B cell (primary cell): ENCODE measurements around the gene IGF2BP3. TPM values are rescaled to one million over a fixed set of nuclear protein-coding genes. Genes with fewer than 3 reads are reported as not detected.

Experiments used
- ATAC-seq: fragments of 200-7000 bp; cut with Tn5 transposase; one replicate; pipeline ENCODE4 v1.10.0; 2021; ENCODE audit warnings: low read depth, mild to moderate bottlenecking, moderate number of reproducible peaks, moderate library complexity
- CTCF ChIA-PET: fragments of 350-600 bp; sonication (Branson Sonifier 250); formaldehyde crosslinking; loops from one replicate; lab custom pipeline; 2021; ENCODE audit warnings: antibody characterized with exemption, inconsistent platforms; lab: Charles Lee
- POLR2A ChIA-PET: fragments of 350-600 bp; sonication (Branson Sonifier 250); formaldehyde crosslinking; loops from one replicate; lab custom pipeline; 2021; ENCODE audit warnings: antibody characterized with exemption; lab: Charles Lee
- DNase-seq: peaks from one replicate; pipeline ENCODE4 v3.0.0; 2013
- H2AFZ ChIP-seq: 2 replicates; pipeline ENCODE4 v1.6.1; 2012; ENCODE audit warnings: mild to moderate bottlenecking, low read depth, low read length; ENCODE audit not compliant: insufficient read depth, poor library complexity, severe bottlenecking
- H3K27ac ChIP-seq, 2 donors: 1 replicate in 1 of 2; 2 replicates in 1 of 2; pipeline ENCODE4 v1.5.1; 2012 to 2013; ENCODE audit warnings: low read length in 2 of 2, mild to moderate bottlenecking in 2 of 2, moderate library complexity in 1 of 2
- H3K27me3 ChIP-seq, 4 experiments: fragments of 200-600 bp in 1 of 4; sonication (generic) in 1 of 4; replicated peaks in 1 of 4; 1 replicate in 2 of 4; 2 replicates in 2 of 4; pipeline versions ENCODE4 v1.6.1 to v1.7.0; 2013 to 2016; ENCODE audit warnings: low read length in 3 of 4, mild to moderate bottlenecking in 2 of 4, mixed read lengths in 1 of 4, moderate library complexity in 1 of 4; ENCODE audit not compliant: insufficient read depth in 4 of 4, control insufficient read depth in 3 of 4; ENCODE audit errors: control extremely low read depth in 1 of 4
- H3K36me3 ChIP-seq, 2 experiments: replicated peaks in 1 of 2; 1 replicate in 1 of 2; 2 replicates in 1 of 2; pipeline versions ENCODE4 v1.6.1 to v1.7.1; 2013; ENCODE audit warnings: low read length in 1 of 2; ENCODE audit not compliant: insufficient read depth in 2 of 2, control insufficient read depth in 1 of 2; ENCODE audit errors: control extremely low read depth in 1 of 2, extremely low read depth in 1 of 2
- H3K4me1 ChIP-seq, 2 donors: fragments of 200-600 bp in 1 of 2; sonication (generic) in 1 of 2; 1 replicate in 1 of 2; 2 replicates in 1 of 2; pipeline versions ENCODE4 v1.5.1 to v1.6.1; 2013 to 2017; ENCODE audit warnings: low read length in 2 of 2; ENCODE audit not compliant: control insufficient read depth in 2 of 2, insufficient read depth in 2 of 2
- H3K4me2 ChIP-seq: replicated peaks from 2 replicates; pipeline ENCODE3; 2012; ENCODE audit warnings: mild to moderate bottlenecking, low read depth, low read length; ENCODE audit not compliant: poor library complexity, severe bottlenecking
- H3K4me3 ChIP-seq, 5 experiments: fragments of 200-600 bp in 1 of 5; sonication (generic) in 1 of 5; 1 replicate in 3 of 5; 2 replicates in 2 of 5; pipeline versions ENCODE4 v1.5.1 to v1.7.0; 2011 to 2016; ENCODE audit warnings: low read length in 4 of 5, mild to moderate bottlenecking in 4 of 5, low read depth in 2 of 5, control low read depth in 1 of 5, moderate library complexity in 1 of 5; ENCODE audit not compliant: insufficient read depth in 1 of 5; ENCODE audit errors: control extremely low read depth in 1 of 5, extremely low read depth in 1 of 5
- H3K79me2 ChIP-seq: fragments of 200-600 bp; sonication (generic); one replicate; pipeline ENCODE4 v1.6.0; 2016; ENCODE audit warnings: low read length; ENCODE audit not compliant: control insufficient read depth, insufficient read depth
- H3K9ac ChIP-seq: fragments of 200-600 bp; sonication (generic); 2 replicates; pipeline ENCODE4 v1.6.1; 2017; ENCODE audit warnings: mild to moderate bottlenecking, low read length, moderate library complexity
- H3K9me3 ChIP-seq, 3 donors: one replicate each; pipeline versions ENCODE4 v1.6.1 to v1.7.1; 2013; ENCODE audit warnings: low read length in 2 of 3; ENCODE audit not compliant: control insufficient read depth in 2 of 3, insufficient read depth in 1 of 3; ENCODE audit errors: control extremely low read depth in 1 of 3
- H4K20me1 ChIP-seq: 2 replicates; pipeline ENCODE4 v1.6.0; 2012; ENCODE audit warnings: mild to moderate bottlenecking, low read length; ENCODE audit not compliant: insufficient read depth, control insufficient read depth, poor library complexity, severe bottlenecking
- H3K27ac Mint-ChIP-seq: one replicate; pipeline ENCODE4 v1.8.0; 2021; ENCODE audit warnings: mixed read lengths
- H3K27me3 Mint-ChIP-seq: one replicate; pipeline ENCODE4 v1.8.0; 2021; ENCODE audit warnings: mixed read lengths
- H3K4me1 Mint-ChIP-seq: one replicate; pipeline ENCODE4 v1.8.0; 2021; ENCODE audit warnings: mixed read lengths
- H3K4me3 Mint-ChIP-seq: one replicate; pipeline ENCODE4 v1.8.0; 2021; ENCODE audit warnings: mixed read lengths
- H3K9me3 Mint-ChIP-seq: one replicate; pipeline ENCODE4 v1.8.0; 2022; ENCODE audit warnings: mixed read lengths; ENCODE audit not compliant: insufficient read depth
- CTCF ChIP-seq: fragments of 200-600 bp; IDR thresholded peaks from one replicate; pipeline ENCODE4 v1.8.0; 2022; ENCODE audit warnings: antibody characterized with exemption, mild to moderate bottlenecking
- EZH2 ChIP-seq: IDR thresholded peaks from 2 replicates; pipeline ENCODE4 v1.6.1; 2012; ENCODE audit warnings: borderline replicate concordance, low read depth, mild to moderate bottlenecking, moderate library complexity, low read length; ENCODE audit not compliant: insufficient read depth, poor library complexity, severe bottlenecking
- WGBS: methylation state at CpG from one replicate; pipeline ENCODE4 v1.1.5; 2013; ENCODE audit warnings: missing lambda C conversion rate; ENCODE audit not compliant: insufficient coverage; 5-methylcytosine and 5-hydroxymethylcytosine counted together
- intact Hi-C: fragments of 100-400 bp; cut with micrococcal nuclease; formaldehyde crosslinking; loops from one replicate; pipeline ENCODE4 v1.10.0; 2022
- polyA plus RNA-seq: library from polyadenylated mRNA; depleted of rRNA; stranded (reverse); fragments of >200 nt; gene quantifications from 2 replicates; pipeline ENCODE4 v1.2.3, GENCODE V29; 2012
- total RNA-seq, 2 donors: library from RNA; stranded (reverse); fragments of 120-200 nt in 1 of 2; gene quantifications; 1 replicate in 1 of 2; 2 replicates in 1 of 2; pipeline versions ENCODE4 v1.2.3 to v1.2.4, GENCODE V29; 2013 to 2022

Gene IGF2BP3
- total and polyA plus RNA-seq, 2 donors (not counting 1 experiment from before 2014, with no cell fraction given): 0.63 to 10.0 TPM

GRCh38 chr7:23333671-23334246 is 136.5 kb downstream of the IGF2BP3 start:
- no peaks in the 10 kb centered on the region for H3K4me1 Mint-ChIP-seq
- H3K4me3 ChIP-seq: no peak overlapping the region
- H3K9me3 Mint-ChIP-seq: no peaks in the 10 kb centered on the region
- H3K27ac ChIP-seq: no peak overlapping the region
- ATAC-seq (no peak), DNase-seq (no peak)
- ChIA-PET POLR2A (no interaction called here), CTCF (no interaction called here)
- H3K79me2 ChIP-seq: no peaks in the 10 kb centered on the region
- H3K4me2 ChIP-seq: no peak overlapping the region
- no peak overlapping the region for H3K9ac ChIP-seq
- no peaks in the 10 kb centered on the region for H4K20me1 ChIP-seq
- H3K4me3 Mint-ChIP-seq: no peak overlapping the region
- intact Hi-C loops: no loop called here
- H3K4me1 ChIP-seq: no peaks in the 10 kb centered on the region
- H3K27ac Mint-ChIP-seq: no peak overlapping the region
- 98% methylated on average over 6 of the region's 9 CpGs for WGBS
- TF ChIP-seq CTCF: no peak
- no peak for TF ChIP-seq EZH2
- H2AFZ ChIP-seq: no peak overlapping the region
- H3K9me3 ChIP-seq: peaks cover 0 to 10% (median 0%) of the 10 kb centered on the region in 3 donors
- peaks cover 0 to 4% of the 10 kb centered on the region in 2 experiments for H3K36me3 ChIP-seq
- no peaks in the 10 kb centered on the region for H3K27me3 ChIP-seq
- H3K27me3 Mint-ChIP-seq: no peaks in the 10 kb centered on the region

GRCh38 chr7:23332910-23333612 is 137.2 kb downstream of the IGF2BP3 start:
- H3K9me3 ChIP-seq: peaks cover 0 to 10% (median 0%) of the 10 kb centered on the region in 3 donors
- H4K20me1 ChIP-seq: no peaks in the 10 kb centered on the region
- ChIA-PET CTCF (interaction anchor here (1.4 kb wide), 1 partner anchor 25 kb away, joined by 4 read pairs; no protein-coding TSS in a partner anchor), POLR2A (no interaction called here)
- Mint-ChIP-seq H3K4me3 (no peak overlapping the region), H3K27me3 (no peaks in the 10 kb centered on the region), H3K27ac (no peak overlapping the region), H3K9me3 (no peaks in the 10 kb centered on the region), H3K4me1 (no peaks in the 10 kb centered on the region)
- no peaks in the 10 kb centered on the region for H3K27me3 ChIP-seq
- no CpG with 5 or more reads among the region's 4 CpGs for WGBS
- no peak overlapping the region for H3K4me3 ChIP-seq
- no peak for DNase-seq
- intact Hi-C loops: no loop called here
- no peak overlapping the region for H3K9ac ChIP-seq
- peaks cover 0 to 3% of the 10 kb centered on the region in 2 experiments for H3K36me3 ChIP-seq
- no peak overlapping the region for H2AFZ ChIP-seq
- no peaks in the 10 kb centered on the region for H3K4me1 ChIP-seq
- H3K4me2 ChIP-seq: no peak overlapping the region
- no peak overlapping the region for H3K27ac ChIP-seq
- no peaks in the 10 kb centered on the region for H3K79me2 ChIP-seq
- no peak for TF ChIP-seq EZH2
- TF ChIP-seq CTCF: no peak
- ATAC-seq: no peak
